Glutamatergic neuron (in vitro differentiated cells): ENCODE measurements around the gene THYN1. TPM values are rescaled to one million over a fixed set of nuclear protein-coding genes. Genes with fewer than 3 reads are reported as not detected.
A peak's percentile ranks its signal among the peaks of the same experiment; 100 is the strongest.

Source experiments
- DNase-seq: peaks from one replicate; pipeline ENCODE4 v3.0.0; 2022
- H3K27ac Mint-ChIP-seq: one replicate; pipeline ENCODE4 v1.8.0; 2020; ENCODE audit warnings: mild to moderate bottlenecking, mixed read lengths, inconsistent platforms; ENCODE audit not compliant: unreplicated experiment
- H3K27me3 Mint-ChIP-seq: one replicate; pipeline ENCODE4 v1.8.0; 2020; ENCODE audit warnings: mild to moderate bottlenecking, moderate library complexity, mixed read lengths, inconsistent platforms; ENCODE audit not compliant: unreplicated experiment
- H3K36me3 Mint-ChIP-seq: one replicate; pipeline ENCODE4 v1.8.0; 2020; ENCODE audit warnings: mild to moderate bottlenecking, mixed read lengths, inconsistent platforms; ENCODE audit not compliant: unreplicated experiment
- H3K4me1 Mint-ChIP-seq: one replicate; pipeline ENCODE4 v1.8.0; 2020; ENCODE audit warnings: mild to moderate bottlenecking, low read depth, mixed read lengths, inconsistent platforms; ENCODE audit not compliant: unreplicated experiment
- H3K4me3 Mint-ChIP-seq: one replicate; pipeline ENCODE4 v1.8.0; 2020; ENCODE audit warnings: mild to moderate bottlenecking, mixed read lengths, inconsistent platforms; ENCODE audit not compliant: unreplicated experiment
- H3K9me3 Mint-ChIP-seq: one replicate; pipeline ENCODE4 v1.8.0; 2020; ENCODE audit warnings: mild to moderate bottlenecking, moderate library complexity, mixed read lengths, inconsistent platforms; ENCODE audit not compliant: unreplicated experiment
- CTCF ChIP-seq: fragments of 200-600 bp; sonication (generic); IDR thresholded peaks from one replicate; pipeline ENCODE4 v1.5.0; 2021; ENCODE audit not compliant: partially characterized antibody, unreplicated experiment
- total RNA-seq: library from RNA; stranded (reverse); fragmentation: NEBNext Ultra II Directional; extraction: Animal tissue kit (Norgen Biotek cat#: 25700); gene quantifications from one replicate; pipeline ENCODE4 v1.2.1, GENCODE V29; 2021; ENCODE audit not compliant: unreplicated experiment

THYN1 gene
- total RNA-seq, 1 donor from 2014 or later: 35.9 TPM

- no peak overlapping the region for H3K4me3 Mint-ChIP-seq
- peaks cover 3% of the 10 kb centered on the region for H3K27me3 Mint-ChIP-seq
- TF ChIP-seq CTCF: no peak
- H3K4me1 Mint-ChIP-seq: peaks cover 8% of the 10 kb centered on the region
- H3K27ac Mint-ChIP-seq: no peak overlapping the region
- H3K9me3 Mint-ChIP-seq: peaks cover 6% of the 10 kb centered on the region
- DNase-seq: no peak
- H3K36me3 Mint-ChIP-seq: no peaks in the 10 kb centered on the region
These were observed 14.3 kb upstream of the THYN1 start for GRCh38 chr11:134267461-134267860.

- Mint-ChIP-seq H3K36me3 (no peaks in the 10 kb centered on the region), H3K4me3 (no peak overlapping the region)
These were observed 13.7 kb upstream of the THYN1 start for GRCh38 chr11:134266841-134267251.

GRCh38 chr11:134266440-134266839, 13.3 kb upstream of the THYN1 start:
- no peak for TF ChIP-seq CTCF
- DNase-seq: no peak
- Mint-ChIP-seq H3K4me3 (no peak overlapping the region), H3K4me1 (peaks cover 2% of the 10 kb centered on the region), H3K27me3 (no peaks in the 10 kb centered on the region), H3K9me3 (peaks cover under 1% of the 10 kb centered on the region), H3K27ac (no peak overlapping the region), H3K36me3 (no peaks in the 10 kb centered on the region)

More at GRCh38 chr11:134266841-134267251, 13.7 kb upstream of the THYN1 start:
- Mint-ChIP-seq H3K9me3 (peaks cover 4% of the 10 kb centered on the region), H3K27me3 (no peaks in the 10 kb centered on the region), H3K4me1 (peaks cover 5% of the 10 kb centered on the region), H3K27ac (no peak overlapping the region)
- DNase-seq: no peak
- no peak for TF ChIP-seq CTCF

GRCh38 chr11:134264966-134265764, 12.0 kb upstream of the THYN1 start:
- TF ChIP-seq CTCF: no peak
- no peak for DNase-seq
- H3K27me3 Mint-ChIP-seq: no peaks in the 10 kb centered on the region
- H3K9me3 Mint-ChIP-seq: no peaks in the 10 kb centered on the region
- H3K36me3 Mint-ChIP-seq: no peaks in the 10 kb centered on the region
- H3K27ac Mint-ChIP-seq: no peak overlapping the region
- no peaks in the 10 kb centered on the region for H3K4me1 Mint-ChIP-seq
- H3K4me3 Mint-ChIP-seq: no peak overlapping the region

GRCh38 chr11:134261626-134262488, 8.7 kb upstream of the THYN1 start:
- no peak overlapping the region for H3K4me3 Mint-ChIP-seq
- TF ChIP-seq CTCF: peak; percentile 69
- no peaks in the 10 kb centered on the region for H3K27me3 Mint-ChIP-seq
- H3K36me3 Mint-ChIP-seq: no peaks in the 10 kb centered on the region
- H3K27ac Mint-ChIP-seq: no peak overlapping the region
- no peaks in the 10 kb centered on the region for H3K9me3 Mint-ChIP-seq
- H3K4me1 Mint-ChIP-seq: no peaks in the 10 kb centered on the region
- DNase-seq: peak; percentile 59
